H9 (cell line): ENCODE results near the gene EXD1. TPM values are rescaled to one million over a fixed set of nuclear protein-coding genes. Genes with fewer than 3 reads are reported as not detected.
A peak's percentile ranks its signal among the peaks of the same experiment; 100 is the strongest.

ENCODE experiments used
- DNase-seq: peaks from one replicate; pipeline ENCODE4 v3.0.0-alpha.2; 2017
- H2AFZ ChIP-seq: one replicate; pipeline ENCODE4 v1.6.1; 2013; ENCODE audit warnings: mild to moderate bottlenecking, low read length, control low read depth, moderate library complexity
- H2AK5ac ChIP-seq: 2 replicates; pipeline ENCODE4 v1.6.1; 2013; ENCODE audit warnings: low read length, control low read depth, mixed read lengths; ENCODE audit not compliant: insufficient read length
- H2BK120ac ChIP-seq: one replicate; pipeline ENCODE4 v1.6.1; 2013; ENCODE audit warnings: low read depth, mild to moderate bottlenecking, low read length, control low read depth, inconsistent platforms; ENCODE audit not compliant: poor library complexity, severe bottlenecking
- H2BK12ac ChIP-seq: 2 replicates; pipeline ENCODE4 v1.6.1; 2013; ENCODE audit warnings: low read length, control low read depth, mixed read lengths, low read depth; ENCODE audit not compliant: insufficient read length
- H2BK15ac ChIP-seq: 2 replicates; pipeline ENCODE4 v1.6.1; 2013; ENCODE audit warnings: low read depth, low read length, control low read depth
- H2BK20ac ChIP-seq: one replicate; pipeline ENCODE4 v1.6.1; 2013; ENCODE audit warnings: low read depth, mild to moderate bottlenecking, low read length, control low read depth, inconsistent platforms; ENCODE audit not compliant: poor library complexity, severe bottlenecking
- H2BK5ac ChIP-seq: 2 replicates; pipeline ENCODE4 v1.6.1; 2013; ENCODE audit warnings: low read length, control low read depth, mixed read lengths; ENCODE audit not compliant: insufficient read length
- H3K14ac ChIP-seq: 2 replicates; pipeline ENCODE4 v1.6.1; 2013; ENCODE audit warnings: low read length, control low read depth; ENCODE audit not compliant: insufficient read depth
- H3K18ac ChIP-seq: 2 replicates; pipeline ENCODE4 v1.6.1; 2013; ENCODE audit warnings: low read depth, mild to moderate bottlenecking, mixed read lengths, low read length, control low read depth; ENCODE audit not compliant: insufficient read length
- H3K23ac ChIP-seq: 2 replicates; pipeline ENCODE4 v1.6.1; 2013; ENCODE audit warnings: low read length, control low read depth, mixed read lengths, low read depth; ENCODE audit not compliant: insufficient read length
- H3K23me2 ChIP-seq: 2 replicates; pipeline ENCODE4 v1.6.1; 2013; ENCODE audit warnings: low read depth, mild to moderate bottlenecking, mixed read lengths, low read length, control low read depth; ENCODE audit not compliant: insufficient read length, poor library complexity, severe bottlenecking
- H3K27ac ChIP-seq: 2 replicates; pipeline ENCODE4 v1.5.1; 2013; ENCODE audit warnings: low read length, control low read depth, mixed read lengths, low read depth; ENCODE audit not compliant: insufficient read length
- H3K27me3 ChIP-seq: 2 replicates; pipeline ENCODE4 v1.6.1; 2013; ENCODE audit warnings: low read length, control low read depth, inconsistent platforms; ENCODE audit not compliant: insufficient read depth
- H3K4ac ChIP-seq: 2 replicates; pipeline ENCODE4 v1.6.1; 2013; ENCODE audit warnings: low read depth, mild to moderate bottlenecking, control low read depth, inconsistent platforms, low read length, moderate library complexity
- H3K4me1 ChIP-seq: 2 replicates; pipeline ENCODE4 v1.6.1; 2013; ENCODE audit warnings: low read length, control low read depth, inconsistent platforms; ENCODE audit not compliant: insufficient read depth
- H3K4me2 ChIP-seq: 2 replicates; pipeline ENCODE4 v1.6.1; 2013; ENCODE audit warnings: low read length, control low read depth, mixed read lengths; ENCODE audit not compliant: insufficient read length, insufficient read depth
- H3K56ac ChIP-seq: 2 replicates; pipeline ENCODE4 v1.6.1; 2013; ENCODE audit warnings: low read depth, mild to moderate bottlenecking, mixed read lengths, low read length, control low read depth; ENCODE audit not compliant: insufficient read length
- H3K79me1 ChIP-seq: 2 replicates; pipeline ENCODE4 v1.6.1; 2013; ENCODE audit warnings: low read depth, mild to moderate bottlenecking, moderate library complexity, low read length, control low read depth, inconsistent platforms; ENCODE audit not compliant: insufficient read depth, poor library complexity, severe bottlenecking
- H3K79me2 ChIP-seq: 2 replicates; pipeline ENCODE4 v1.6.1; 2013; ENCODE audit warnings: low read length, control low read depth, inconsistent platforms; ENCODE audit not compliant: insufficient read depth
- H3K9ac ChIP-seq: 2 replicates; pipeline ENCODE4 v1.6.1; 2013; ENCODE audit warnings: low read length, control low read depth, mixed read lengths; ENCODE audit not compliant: insufficient read length; ENCODE audit errors: extremely low read depth
- H3K9me3 ChIP-seq: one replicate; pipeline ENCODE4 v1.6.1; 2013; ENCODE audit warnings: low read depth, low read length, inconsistent platforms; ENCODE audit not compliant: control insufficient read depth
- H3T11ph ChIP-seq: one replicate; pipeline ENCODE4 v1.6.1; 2013; ENCODE audit warnings: mild to moderate bottlenecking, low read length, control low read depth, inconsistent platforms
- H4K20me1 ChIP-seq: one replicate; pipeline ENCODE4 v1.6.1; 2013; ENCODE audit not compliant: control insufficient read depth, insufficient read length, insufficient read depth
- H4K5ac ChIP-seq: 2 replicates; pipeline ENCODE4 v1.6.1; 2013; ENCODE audit warnings: low read depth, mild to moderate bottlenecking, mixed read lengths, low read length, control low read depth; ENCODE audit not compliant: insufficient read length
- H4K8ac ChIP-seq: replicated peaks from 2 replicates; pipeline ENCODE4 v1.6.1; 2013; ENCODE audit warnings: low read length, control low read depth, mixed read lengths, low read depth; ENCODE audit not compliant: insufficient read length
- H4K91ac ChIP-seq: 2 replicates; pipeline ENCODE4 v1.6.1; 2013; ENCODE audit warnings: low read depth, mild to moderate bottlenecking, moderate library complexity, mixed read lengths, low read length, control low read depth; ENCODE audit not compliant: insufficient read length
- H3K27ac Mint-ChIP-seq, 3 experiments: 2 replicates in 2 of 3; 3 replicates in 1 of 3; pipeline ENCODE4 v1.8.0; 2020 to 2021; ENCODE audit warnings: mixed read lengths in 3 of 3, mild to moderate bottlenecking in 1 of 3, moderate library complexity in 1 of 3
- H3K27me3 Mint-ChIP-seq: 2 replicates; pipeline ENCODE4 v1.8.0; 2021; ENCODE audit warnings: low read depth, mild to moderate bottlenecking, moderate library complexity, mixed read lengths
- H3K36me3 Mint-ChIP-seq, 3 experiments: 2 replicates in 2 of 3; 3 replicates in 1 of 3; pipeline ENCODE4 v1.8.0; 2020 to 2021; ENCODE audit warnings: low read depth in 3 of 3, mixed read lengths in 3 of 3; ENCODE audit not compliant: insufficient read depth in 1 of 3
- H3K4me1 Mint-ChIP-seq, 2 experiments: 2 replicates each; pipeline ENCODE4 v1.8.0; 2020; ENCODE audit warnings: mixed read lengths in 2 of 2
- H3K4me3 Mint-ChIP-seq, 2 experiments: 2 replicates in 1 of 2; 3 replicates in 1 of 2; pipeline ENCODE4 v1.8.0; 2020 to 2021; ENCODE audit warnings: mild to moderate bottlenecking in 2 of 2, mixed read lengths in 2 of 2, moderate library complexity in 1 of 2
- H3K9me3 Mint-ChIP-seq, 2 experiments: 2 replicates in 1 of 2; 3 replicates in 1 of 2; pipeline ENCODE4 v1.8.0; 2020; ENCODE audit warnings: mild to moderate bottlenecking in 2 of 2, mixed read lengths in 2 of 2, moderate library complexity in 1 of 2
- WGBS: extraction: QIAGEN DNeasy Blood & Tissue Kit; methylation state at CpG from one replicate; pipeline ENCODE4 v1.1.7; 2013; ENCODE audit warnings: missing lambda C conversion rate, low lambda C conversion rate, mixed read lengths; ENCODE audit not compliant: insufficient read length; ENCODE audit errors: extremely low coverage; 5-methylcytosine and 5-hydroxymethylcytosine counted together
- total RNA-seq: library from RNA; stranded (reverse); gene quantifications from 2 replicates; pipeline ENCODE4 v1.2.1, GENCODE V29; 2021
- TF ChIP-seq, protein P1 (sequence below): fragments of 200-600 bp; sonication (generic); conservative IDR thresholded peaks from 3 replicates; pipeline ENCODE4 v1.8.0; 2021; ENCODE audit warnings: antibody characterized with exemption, mild to moderate bottlenecking

The EXD1 gene
- total RNA-seq, 1 experiment from 2014 or later: not detected

DNA sequence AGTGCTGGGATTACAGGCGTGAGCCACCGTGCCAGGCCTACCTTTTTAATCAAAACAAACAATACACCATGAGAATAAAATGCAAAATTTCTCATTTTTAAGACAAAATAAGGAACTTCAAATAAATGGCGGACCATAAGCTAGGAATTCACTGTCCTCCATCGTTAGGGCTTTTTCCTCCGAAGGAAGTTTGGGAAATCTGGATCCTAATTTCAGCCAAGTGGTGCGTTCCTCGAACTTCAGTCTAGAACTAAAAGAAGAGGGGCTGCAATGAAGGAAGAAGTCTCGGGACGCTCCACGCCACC, 260 bp downstream of the EXD1 start:
- Histone ChIP-seq H3K23me2 (no peaks in the 10 kb centered on the region), H3K27ac (no peak overlapping the region), H2AFZ (no peak overlapping the region), H2BK5ac (no peak overlapping the region), H3T11ph (no peak overlapping the region), H3K56ac (no peak overlapping the region), H2AK5ac (no peak overlapping the region), H3K4me2 (peak overlapping the region; percentile 60), H4K20me1 (no peaks in the 10 kb centered on the region), H3K79me2 (no peaks in the 10 kb centered on the region), H2BK120ac (no peak overlapping the region), H4K91ac (no peak overlapping the region), H3K18ac (no peak overlapping the region), H3K9ac (no peak overlapping the region), H3K4ac (no peak overlapping the region), H2BK12ac (no peak overlapping the region), H2BK15ac (no peak overlapping the region), H3K4me1 (no peaks in the 10 kb centered on the region), H3K23ac (no peak overlapping the region), H3K9me3 (no peaks in the 10 kb centered on the region), H3K79me1 (no peaks in the 10 kb centered on the region), H3K14ac (no peak overlapping the region), H4K5ac (no peak overlapping the region), H3K27me3 (no peaks in the 10 kb centered on the region), H2BK20ac (no peak overlapping the region), H4K8ac (no peak overlapping the region)
- H3K27me3 Mint-ChIP-seq: peaks cover 13% of the 10 kb centered on the region
- peak overlapping the region in 1 of 3 experiments; percentile 92; a peak in 1 of 7 replicates for H3K27ac Mint-ChIP-seq
- WGBS: no CpG with 5 or more reads among the region's 10 CpGs
- H3K36me3 Mint-ChIP-seq: no peaks in the 10 kb centered on the region; a peak in 1 of 7 replicates
- H3K4me1 Mint-ChIP-seq: peaks cover 6 to 9% of the 10 kb centered on the region in 2 experiments; a peak in 3 of 4 replicates
- peaks cover 0 to 4% of the 10 kb centered on the region in 2 experiments; a peak in 1 of 5 replicates for H3K9me3 Mint-ChIP-seq
- DNase-seq: no peak
- TF ChIP-seq, protein P1, sequence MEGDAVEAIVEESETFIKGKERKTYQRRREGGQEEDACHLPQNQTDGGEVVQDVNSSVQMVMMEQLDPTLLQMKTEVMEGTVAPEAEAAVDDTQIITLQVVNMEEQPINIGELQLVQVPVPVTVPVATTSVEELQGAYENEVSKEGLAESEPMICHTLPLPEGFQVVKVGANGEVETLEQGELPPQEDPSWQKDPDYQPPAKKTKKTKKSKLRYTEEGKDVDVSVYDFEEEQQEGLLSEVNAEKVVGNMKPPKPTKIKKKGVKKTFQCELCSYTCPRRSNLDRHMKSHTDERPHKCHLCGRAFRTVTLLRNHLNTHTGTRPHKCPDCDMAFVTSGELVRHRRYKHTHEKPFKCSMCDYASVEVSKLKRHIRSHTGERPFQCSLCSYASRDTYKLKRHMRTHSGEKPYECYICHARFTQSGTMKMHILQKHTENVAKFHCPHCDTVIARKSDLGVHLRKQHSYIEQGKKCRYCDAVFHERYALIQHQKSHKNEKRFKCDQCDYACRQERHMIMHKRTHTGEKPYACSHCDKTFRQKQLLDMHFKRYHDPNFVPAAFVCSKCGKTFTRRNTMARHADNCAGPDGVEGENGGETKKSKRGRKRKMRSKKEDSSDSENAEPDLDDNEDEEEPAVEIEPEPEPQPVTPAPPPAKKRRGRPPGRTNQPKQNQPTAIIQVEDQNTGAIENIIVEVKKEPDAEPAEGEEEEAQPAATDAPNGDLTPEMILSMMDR: no peak
- H3K4me3 Mint-ChIP-seq: peak overlapping the region; percentile 91 to 92
